ENCODE data around the gene CEP250.

DNA sequence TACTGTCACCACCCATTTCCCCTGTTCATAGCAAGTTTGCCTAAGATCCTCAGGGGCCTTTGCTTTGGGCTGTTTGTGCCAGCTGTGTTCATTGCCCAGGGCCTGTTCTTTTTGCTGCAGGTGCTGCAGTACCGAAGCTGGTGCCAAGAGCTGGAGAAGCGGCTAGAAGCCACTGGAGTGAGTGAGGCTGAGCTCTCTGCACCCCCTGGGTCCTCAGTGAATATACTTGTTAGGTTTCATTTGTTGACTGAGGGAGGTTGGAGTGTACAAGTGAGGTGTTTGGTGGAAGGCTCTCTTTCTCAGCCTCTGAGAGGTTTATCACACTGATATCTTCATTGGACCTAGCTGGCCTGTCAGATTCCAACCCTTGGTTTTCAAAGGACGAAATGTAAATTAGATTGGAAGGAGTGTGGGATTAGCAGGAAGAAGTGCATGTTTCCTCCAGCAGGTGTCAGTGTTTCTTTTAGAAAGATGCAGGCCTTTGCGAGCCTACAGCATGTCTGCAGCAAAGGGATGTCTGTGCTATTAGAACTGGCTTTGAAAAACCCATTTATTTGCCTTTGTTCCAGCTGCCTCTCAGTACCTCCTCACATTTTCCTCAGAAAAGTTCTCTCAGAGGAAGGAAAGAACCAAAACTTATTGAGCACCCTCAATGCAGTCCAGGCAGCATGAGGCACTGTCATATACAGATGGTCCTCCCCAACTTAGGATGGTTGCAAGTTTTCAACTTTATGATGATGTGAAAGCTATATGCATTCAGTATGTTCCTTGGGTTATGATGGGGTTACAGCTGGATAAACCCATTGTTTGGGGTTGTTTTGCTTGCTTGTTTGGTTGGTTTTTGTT is 8.3 kb downstream of the CEP250 start:
- TF ChIP-seq, protein P1, sequence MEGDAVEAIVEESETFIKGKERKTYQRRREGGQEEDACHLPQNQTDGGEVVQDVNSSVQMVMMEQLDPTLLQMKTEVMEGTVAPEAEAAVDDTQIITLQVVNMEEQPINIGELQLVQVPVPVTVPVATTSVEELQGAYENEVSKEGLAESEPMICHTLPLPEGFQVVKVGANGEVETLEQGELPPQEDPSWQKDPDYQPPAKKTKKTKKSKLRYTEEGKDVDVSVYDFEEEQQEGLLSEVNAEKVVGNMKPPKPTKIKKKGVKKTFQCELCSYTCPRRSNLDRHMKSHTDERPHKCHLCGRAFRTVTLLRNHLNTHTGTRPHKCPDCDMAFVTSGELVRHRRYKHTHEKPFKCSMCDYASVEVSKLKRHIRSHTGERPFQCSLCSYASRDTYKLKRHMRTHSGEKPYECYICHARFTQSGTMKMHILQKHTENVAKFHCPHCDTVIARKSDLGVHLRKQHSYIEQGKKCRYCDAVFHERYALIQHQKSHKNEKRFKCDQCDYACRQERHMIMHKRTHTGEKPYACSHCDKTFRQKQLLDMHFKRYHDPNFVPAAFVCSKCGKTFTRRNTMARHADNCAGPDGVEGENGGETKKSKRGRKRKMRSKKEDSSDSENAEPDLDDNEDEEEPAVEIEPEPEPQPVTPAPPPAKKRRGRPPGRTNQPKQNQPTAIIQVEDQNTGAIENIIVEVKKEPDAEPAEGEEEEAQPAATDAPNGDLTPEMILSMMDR (conservative IDR thresholded peaks at IDR 0.05; ENCODE audit: low read depth, low read length): peak; percentile 75
- no peak for TF ChIP-seq RFX5 (IDR thresholded peaks at IDR 0.05; ENCODE audit: low read depth, low read length)
- TF ChIP-seq, protein P2, sequence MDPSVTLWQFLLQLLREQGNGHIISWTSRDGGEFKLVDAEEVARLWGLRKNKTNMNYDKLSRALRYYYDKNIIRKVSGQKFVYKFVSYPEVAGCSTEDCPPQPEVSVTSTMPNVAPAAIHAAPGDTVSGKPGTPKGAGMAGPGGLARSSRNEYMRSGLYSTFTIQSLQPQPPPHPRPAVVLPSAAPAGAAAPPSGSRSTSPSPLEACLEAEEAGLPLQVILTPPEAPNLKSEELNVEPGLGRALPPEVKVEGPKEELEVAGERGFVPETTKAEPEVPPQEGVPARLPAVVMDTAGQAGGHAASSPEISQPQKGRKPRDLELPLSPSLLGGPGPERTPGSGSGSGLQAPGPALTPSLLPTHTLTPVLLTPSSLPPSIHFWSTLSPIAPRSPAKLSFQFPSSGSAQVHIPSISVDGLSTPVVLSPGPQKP (IDR thresholded peaks at IDR 0.05; ENCODE audit: borderline replicate concordance, low read depth, low read length): no peak
- no peak for TF ChIP-seq CEBPB (IDR thresholded peaks at IDR 0.05; ENCODE audit: low read depth, low read length)
- TF ChIP-seq RAD21 (IDR thresholded peaks at IDR 0.05; ENCODE audit: low read length): peak; percentile 72
- TF ChIP-seq, protein P3, sequence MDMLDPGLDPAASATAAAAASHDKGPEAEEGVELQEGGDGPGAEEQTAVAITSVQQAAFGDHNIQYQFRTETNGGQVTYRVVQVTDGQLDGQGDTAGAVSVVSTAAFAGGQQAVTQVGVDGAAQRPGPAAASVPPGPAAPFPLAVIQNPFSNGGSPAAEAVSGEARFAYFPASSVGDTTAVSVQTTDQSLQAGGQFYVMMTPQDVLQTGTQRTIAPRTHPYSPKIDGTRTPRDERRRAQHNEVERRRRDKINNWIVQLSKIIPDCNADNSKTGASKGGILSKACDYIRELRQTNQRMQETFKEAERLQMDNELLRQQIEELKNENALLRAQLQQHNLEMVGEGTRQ (IDR thresholded peaks at IDR 0.05; ENCODE audit: low read depth, low read length): no peak
- TF ChIP-seq NFE2L2 (IDR thresholded peaks at IDR 0.05; ENCODE audit: low read depth, low read length): no peak
- no peak for TF ChIP-seq MAFK (IDR thresholded peaks at IDR 0.05; ENCODE audit: low read depth, low read length)
- no peak for TF ChIP-seq POLR2A (IDR thresholded peaks at IDR 0.05; ENCODE audit: low read depth, low read length)
- no peak for TF ChIP-seq FOS (IDR thresholded peaks at IDR 0.05; ENCODE audit: low read depth, low read length)
- no peak for TF ChIP-seq MXI1 (IDR thresholded peaks at IDR 0.05; ENCODE audit: borderline replicate concordance, low read depth, low read length)
- peak; percentile 50 for TF ChIP-seq SMC3 (IDR thresholded peaks at IDR 0.05; ENCODE audit: low read depth, low read length)
- no peak for TF ChIP-seq BHLHE40 (IDR thresholded peaks at IDR 0.05; ENCODE audit: low read depth, low read length)
